Heart left ventricle (tissue), 13 donors: ENCODE results near the gene IGFBP3.

Experiments used
- POLR2A ChIP-seq, 2 donors: fragments of 450-650 bp; IDR thresholded peaks; one replicate each; pipeline ENCODE4 v1.6.1; 2017; ENCODE audit warnings: antibody characterized with exemption in 2 of 2, mild to moderate bottlenecking in 2 of 2, moderate library complexity in 2 of 2
- TF ChIP-seq, protein P1 (sequence below), 12 donors: fragments of 200-600 bp; sonication (generic) in 4 of 12; IDR thresholded peaks; one replicate each; pipeline versions ENCODE4 v1.5.0 to v1.8.0; 2018 to 2022; ENCODE audit warnings: antibody characterized with exemption in 12 of 12, mild to moderate bottlenecking in 5 of 12
- donor health status: ischemic (EF 13 %, LVEDD 7.1; RV severe dilation, severe dysfunction).
- donor health status: DM: no; HTN: yes; CAD: no.
- donor health status: DM: no; HTN: no; CAD: no.
- donor health status: ischemic (EF 25% LVEDD 6.9; RV normal size, moderate dysfunction).
- donor health status: ischemic (EF 25% LVEDD 5.7; RV mildly dilated, moderate dysfunction).
- donor health status: ischemic (EF 35%, LVEDD 5.7; RV mildly dilated, moderate dysfunction).
- donor health status: nonischemic (EF 11% LVEDD 7.7; RV severe dilation, severe dysfunction).
- donor health status: DM: yes; HTN: yes; CAD: no.
- donor health status: PGD.
- donor health status: ischemic (EF 29% LVEDD 5.4; RV normal size, mild dysfunction).
- donor health status: nonischemic (EF 23%, LVEDD 6.1; RV moderate dilation, normal function).

DNA sequence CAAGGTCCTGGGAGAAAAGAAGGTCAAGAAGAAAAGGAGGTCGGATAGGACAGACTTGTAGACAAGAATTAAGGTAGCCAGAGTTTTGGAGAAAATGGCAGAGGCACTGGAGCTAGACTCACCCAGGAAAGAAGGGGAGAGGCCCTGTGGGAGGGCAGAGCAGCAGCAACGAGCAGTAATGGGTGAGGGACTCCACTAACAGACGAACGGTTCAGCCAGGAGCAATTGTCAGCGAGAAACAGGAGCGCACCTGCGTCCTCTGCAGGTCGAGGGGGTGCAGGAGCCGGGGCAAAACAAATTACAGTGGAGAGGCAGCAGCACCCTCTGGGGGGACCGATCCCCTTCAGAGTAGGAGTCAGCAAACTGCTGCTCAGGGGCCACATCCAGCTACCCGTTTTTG lies 18.5 kb upstream of the IGFBP3 start:
- TF ChIP-seq, protein P1, sequence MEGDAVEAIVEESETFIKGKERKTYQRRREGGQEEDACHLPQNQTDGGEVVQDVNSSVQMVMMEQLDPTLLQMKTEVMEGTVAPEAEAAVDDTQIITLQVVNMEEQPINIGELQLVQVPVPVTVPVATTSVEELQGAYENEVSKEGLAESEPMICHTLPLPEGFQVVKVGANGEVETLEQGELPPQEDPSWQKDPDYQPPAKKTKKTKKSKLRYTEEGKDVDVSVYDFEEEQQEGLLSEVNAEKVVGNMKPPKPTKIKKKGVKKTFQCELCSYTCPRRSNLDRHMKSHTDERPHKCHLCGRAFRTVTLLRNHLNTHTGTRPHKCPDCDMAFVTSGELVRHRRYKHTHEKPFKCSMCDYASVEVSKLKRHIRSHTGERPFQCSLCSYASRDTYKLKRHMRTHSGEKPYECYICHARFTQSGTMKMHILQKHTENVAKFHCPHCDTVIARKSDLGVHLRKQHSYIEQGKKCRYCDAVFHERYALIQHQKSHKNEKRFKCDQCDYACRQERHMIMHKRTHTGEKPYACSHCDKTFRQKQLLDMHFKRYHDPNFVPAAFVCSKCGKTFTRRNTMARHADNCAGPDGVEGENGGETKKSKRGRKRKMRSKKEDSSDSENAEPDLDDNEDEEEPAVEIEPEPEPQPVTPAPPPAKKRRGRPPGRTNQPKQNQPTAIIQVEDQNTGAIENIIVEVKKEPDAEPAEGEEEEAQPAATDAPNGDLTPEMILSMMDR (IDR thresholded peaks at IDR 0.05), result no peak
- TF ChIP-seq POLR2A (IDR thresholded peaks at IDR 0.05), result no peak
